Measurements from ENCODE around the gene SPINK8. TPM values are rescaled to one million over a fixed set of nuclear protein-coding genes. Genes with fewer than 3 reads are reported as not detected.

The SPINK8 gene
- total RNA-seq, 4 donors from 2014 or later: not detected

- intact Hi-C loops (cut with DNase I; ENCODE audit: low total_unique reads): no loop called here
- H3K27ac ChIP-seq: no peak overlapping the region
- no peak overlapping the region for H3K4me3 ChIP-seq
- no peak for DNase-seq
- H3K36me3 ChIP-seq: no peaks in the 10 kb centered on the region
- TF ChIP-seq CTCF (IDR thresholded peaks at IDR 0.05): no peak
- TF ChIP-seq POLR2A (IDR thresholded peaks at IDR 0.05): no peak
- H3K27me3 ChIP-seq: no peaks in the 10 kb centered on the region
- no peaks in the 10 kb centered on the region for H3K4me1 ChIP-seq
- H3K9me3 ChIP-seq: peaks cover 0 to 10% of the 10 kb centered on the region in 2 donors
Observed at GRCh38 chr3:48318713-48319468, 14.6 kb downstream of the SPINK8 start.

GRCh38 chr3:48314542-48314941 lies 18.9 kb downstream of the SPINK8 start:
- TF ChIP-seq CTCF (IDR thresholded peaks at IDR 0.05) (no peak), POLR2A (IDR thresholded peaks at IDR 0.05) (no peak)

GRCh38 chr3:48306860-48307530 lies 26.5 kb downstream of the SPINK8 start:
- intact Hi-C loops (cut with DNase I; ENCODE audit: low total_unique reads): no loop called here
- Histone ChIP-seq H3K4me3 (no peak overlapping the region), H3K9me3 (no peaks in the 10 kb centered on the region)

More at GRCh38 chr3:48314542-48314941, 18.9 kb downstream of the SPINK8 start:
- Histone ChIP-seq H3K4me3 (no peak overlapping the region), H3K36me3 (no peaks in the 10 kb centered on the region), H3K4me1 (no peaks in the 10 kb centered on the region), H3K27me3 (no peaks in the 10 kb centered on the region), H3K27ac (no peak overlapping the region), H3K9me3 (peaks cover 0 to 14% of the 10 kb centered on the region in 2 donors)
- no peak for DNase-seq
- intact Hi-C loops (cut with DNase I; ENCODE audit: low total_unique reads): no loop called here

GRCh38 chr3:48306290-48306689 lies 27.2 kb downstream of the SPINK8 start:
- no peaks in the 10 kb centered on the region for H3K27me3 ChIP-seq

More at GRCh38 chr3:48306860-48307530, 26.5 kb downstream of the SPINK8 start:
- no peaks in the 10 kb centered on the region for H3K36me3 ChIP-seq
- TF ChIP-seq CTCF (IDR thresholded peaks at IDR 0.05) (no peak), POLR2A (IDR thresholded peaks at IDR 0.05) (no peak)
- no peaks in the 10 kb centered on the region for H3K4me1 ChIP-seq
- DNase-seq: no peak
- no peak overlapping the region for H3K27ac ChIP-seq
- no peaks in the 10 kb centered on the region for H3K27me3 ChIP-seq

More at GRCh38 chr3:48306290-48306689, 27.2 kb downstream of the SPINK8 start:
- intact Hi-C loops (cut with DNase I; ENCODE audit: low total_unique reads): no loop called here
- TF ChIP-seq POLR2A (IDR thresholded peaks at IDR 0.05) (no peak), CTCF (IDR thresholded peaks at IDR 0.05) (no peak)
- Histone ChIP-seq H3K4me3 (no peak overlapping the region), H3K4me1 (no peaks in the 10 kb centered on the region), H3K9me3 (no peaks in the 10 kb centered on the region), H3K36me3 (no peaks in the 10 kb centered on the region), H3K27ac (no peak overlapping the region)
- DNase-seq: no peak
